GM12891 (cell line): Measurements from ENCODE around the gene ZBTB7B.
A peak's percentile ranks its signal among the peaks of the same experiment; 100 is the strongest.

Experiments
- POLR2A ChIP-seq: IDR thresholded peaks from 2 replicates; pipeline ENCODE4 v1.6.1; 2011; ENCODE audit warnings: low read depth, low read length, control low read depth
- POLR2AphosphoS5 ChIP-seq: IDR thresholded peaks from 2 replicates; pipeline ENCODE4 v1.6.1; 2011; ENCODE audit warnings: low read depth, low read length, control low read depth

DNA sequence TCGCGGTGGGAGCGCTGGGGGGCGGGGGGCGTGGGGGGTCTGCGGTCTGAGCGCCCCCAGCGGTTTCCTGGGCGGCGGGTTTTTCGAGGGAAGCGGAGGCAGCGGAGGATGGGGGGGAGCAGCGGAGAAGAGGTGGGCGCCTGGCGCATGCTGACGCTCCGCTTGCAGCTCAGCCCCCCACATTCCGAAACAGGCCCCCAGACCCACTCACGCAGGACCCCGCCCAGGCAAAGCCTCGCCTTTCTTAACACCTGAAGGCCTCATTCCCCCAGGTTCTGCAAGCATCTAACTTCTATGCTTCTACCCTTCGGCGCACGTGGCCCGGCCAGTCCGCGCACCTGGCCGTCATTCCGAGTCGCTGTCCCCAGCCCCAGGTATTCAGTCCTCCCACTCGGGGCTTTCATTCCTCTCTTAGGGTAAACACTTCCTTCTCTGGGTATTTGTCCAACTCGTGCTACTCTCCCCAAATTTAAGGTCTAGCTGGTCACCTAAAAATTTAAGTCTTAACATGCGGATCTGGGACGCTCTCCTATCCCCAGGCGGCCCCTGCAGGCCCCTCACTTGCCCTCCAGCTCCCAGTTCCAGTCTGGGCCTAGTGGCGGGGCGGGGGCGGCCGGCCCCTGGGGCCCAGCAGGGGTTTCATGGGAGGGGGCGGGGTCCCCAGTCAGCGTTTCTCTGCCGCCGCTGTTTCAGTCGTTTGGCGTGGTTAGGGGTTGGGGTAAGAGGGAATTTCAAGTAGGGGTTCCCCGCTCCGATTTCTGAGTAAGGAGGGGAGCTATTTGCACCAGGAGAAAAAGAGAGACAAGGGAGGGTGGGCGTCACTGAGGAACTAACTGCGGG lies 2.8 kb upstream of the ZBTB7B start:
- TF ChIP-seq POLR2A, result peak; percentile 76; the same call in 1 of the 2 replicates
- peak; percentile 85 for TF ChIP-seq POLR2AphosphoS5
